Right hindlimb (tissue), 1 donor: ENCODE data around the gene OTUD4.
"Not testable (repeated sequence)": the region's sequence is repeated elsewhere in the genome, so short reads cannot be mapped to it uniquely, and the experiment has no call there.

Experiments used
- DNase-seq: peaks from one replicate; pipeline ENCODE4 v3.0.0-alpha.2; 2018

OTUD4 gene

GRCh38 chr4:145179281-145179860 is 1.0 kb downstream of the OTUD4 start:
- DNase-seq: peak; percentile 84

GRCh38 chr4:145178740-145179280 is 1.6 kb downstream of the OTUD4 start:
- DNase-seq: no peak

- no peak for DNase-seq
Measured at GRCh38 chr4:145177906-145178538, 2.4 kb downstream of the OTUD4 start.

- no peak for DNase-seq
Measured at GRCh38 chr4:145177511-145177905, 2.9 kb downstream of the OTUD4 start.

- no peak for DNase-seq
Measured at GRCh38 chr4:145176641-145177432, 3.6 kb downstream of the OTUD4 start.

GRCh38 chr4:145171911-145172310 is 8.5 kb downstream of the OTUD4 start:
- no peak for DNase-seq

- DNase-seq: no peak
Measured at GRCh38 chr4:145170223-145170622, 10.2 kb downstream of the OTUD4 start.

- DNase-seq: no peak
Measured at GRCh38 chr4:145168581-145169187, 11.7 kb downstream of the OTUD4 start.

GRCh38 chr4:145167887-145168286 is 12.5 kb downstream of the OTUD4 start:
- no peak for DNase-seq

- DNase-seq: no peak
Measured at GRCh38 chr4:145161549-145161948, 18.8 kb downstream of the OTUD4 start.

GRCh38 chr4:145156986-145157385 is 23.4 kb downstream of the OTUD4 start:
- DNase-seq: no peak

- no peak for DNase-seq
Measured at GRCh38 chr4:145155268-145155870, 25.0 kb downstream of the OTUD4 start.

GRCh38 chr4:145154573-145154972 is 25.8 kb downstream of the OTUD4 start:
- no peak for DNase-seq

- no peak for DNase-seq
Measured at GRCh38 chr4:145153904-145154298, 26.5 kb downstream of the OTUD4 start.

- DNase-seq: no peak
Measured at GRCh38 chr4:145153181-145153903, 27.0 kb downstream of the OTUD4 start.

- no peak for DNase-seq
Measured at GRCh38 chr4:145148980-145149379, 31.4 kb downstream of the OTUD4 start.

- DNase-seq: not testable (repeated sequence)
Measured at GRCh38 chr4:145136219-145136618, 44.2 kb downstream of the OTUD4 start.

- peak; percentile 24 for DNase-seq
Measured at GRCh38 chr4:145132511-145133098, 47.8 kb downstream of the OTUD4 start.

- DNase-seq: no peak
Measured at GRCh38 chr4:145131848-145132247, 48.5 kb downstream of the OTUD4 start.

GRCh38 chr4:145130788-145131399 is 49.5 kb downstream of the OTUD4 start:
- no peak for DNase-seq

- DNase-seq: no peak
Measured at GRCh38 chr4:145130130-145130529, 50.3 kb downstream of the OTUD4 start.
